Breast epithelium (tissue), 4 donors: Measurements from ENCODE around the gene KRT15. TPM values are rescaled to one million over a fixed set of nuclear protein-coding genes. Genes with fewer than 3 reads are reported as not detected.
A peak's percentile ranks its signal among the peaks of the same experiment; 100 is the strongest.

Experiments
- DNase-seq, 2 donors: peaks; one replicate each; pipeline ENCODE4 v3.0.0-alpha.2; 2019; ENCODE audit warnings: low spot score in 2 of 2
- H3K27ac ChIP-seq, 2 donors: fragments of 200-600 bp; sonication (generic) in 1 of 2; one replicate each; pipeline ENCODE4 v1.5.1; 2016 to 2019; ENCODE audit warnings: mild to moderate bottlenecking in 1 of 2
- H3K27me3 ChIP-seq, 2 donors: fragments of 200-600 bp; sonication (generic) in 1 of 2; one replicate each; pipeline versions ENCODE4 v1.5.1 to v1.6.0; 2017 to 2019; ENCODE audit warnings: control low read depth in 1 of 2, mild to moderate bottlenecking in 1 of 2
- H3K36me3 ChIP-seq: fragments of 200-600 bp; one replicate; pipeline ENCODE4 v1.5.1; 2019
- H3K4me1 ChIP-seq, 2 donors: fragments of 200-600 bp; sonication (generic); one replicate each; pipeline ENCODE4 v1.5.1; 2016 to 2019; ENCODE audit warnings: control low read depth in 1 of 2
- H3K4me3 ChIP-seq, 3 donors: fragments of 200-600 bp; sonication (generic); 1 replicate in 2 of 3; 2 replicates in 1 of 3; pipeline ENCODE4 v1.5.1; 2016 to 2019; ENCODE audit warnings: mild to moderate bottlenecking in 3 of 3, moderate library complexity in 2 of 3
- H3K9me3 ChIP-seq, 2 donors: fragments of 200-600 bp; sonication (generic) in 1 of 2; one replicate each; pipeline ENCODE4 v1.5.1; 2016 to 2019; ENCODE audit warnings: control low read depth in 1 of 2
- CTCF ChIP-seq, 3 donors: fragments of 450-650 bp; IDR thresholded peaks; one replicate each; pipeline ENCODE4 v1.5.1; 2016 to 2017; ENCODE audit warnings: antibody characterized with exemption in 3 of 3, mild to moderate bottlenecking in 3 of 3, moderate library complexity in 3 of 3
- POLR2A ChIP-seq: fragments of 450-650 bp; IDR thresholded peaks from one replicate; pipeline ENCODE4 v1.6.1; 2016; ENCODE audit warnings: antibody characterized with exemption, mild to moderate bottlenecking, moderate library complexity
- POLR2AphosphoS5 ChIP-seq, 3 donors: sonication (generic); formaldehyde crosslinking; IDR thresholded peaks; one replicate each; pipeline ENCODE4 v1.6.1; 2017; ENCODE audit warnings: antibody characterized with exemption in 3 of 3
- intact Hi-C: fragments of 100-400 bp; cut with DNase I; formaldehyde crosslinking; loops from one replicate; pipeline ENCODE4 v1.15.1; 2023; ENCODE audit warnings: low total_unique reads
- total RNA-seq, 3 donors: library from RNA; depleted of rRNA; stranded (reverse); fragments of >200 nt; gene quantifications; one replicate each; pipeline ENCODE4 v1.1.0, GENCODE V29; 2016

The KRT15 gene
- total RNA-seq, 3 donors from 2014 or later, result 0.80 to 2,244 (median 331) TPM

- peaks cover 5 to 7% of the 10 kb centered on the region in 2 donors for H3K9me3 ChIP-seq
- H3K4me3 ChIP-seq, result no peak overlapping the region
- intact Hi-C loops, result no loop called here
- TF ChIP-seq CTCF (IDR thresholded peaks at IDR 0.05) (no peak), POLR2A (no peak), POLR2AphosphoS5 (IDR thresholded peaks at IDR 0.05) (no peak)
- no peaks in the 10 kb centered on the region for H3K36me3 ChIP-seq
- no peak overlapping the region for H3K27ac ChIP-seq
- H3K4me1 ChIP-seq, result no peaks in the 10 kb centered on the region
- H3K27me3 ChIP-seq, result no peaks in the 10 kb centered on the region
- no peak for DNase-seq
Measured at GRCh38 chr17:41474863-41475262, 43.8 kb downstream of the KRT15 start.

- intact Hi-C loops, result no loop called here
- no peaks in the 10 kb centered on the region for H3K27me3 ChIP-seq
- peak overlapping the region in 1 of 2 donors; percentile 58 for H3K27ac ChIP-seq
- no peak overlapping the region for H3K4me3 ChIP-seq
- no peaks in the 10 kb centered on the region for H3K4me1 ChIP-seq
- H3K36me3 ChIP-seq, result no peaks in the 10 kb centered on the region
- no peak for DNase-seq
- TF ChIP-seq CTCF (IDR thresholded peaks at IDR 0.05), result no peak
- TF ChIP-seq POLR2AphosphoS5 (IDR thresholded peaks at IDR 0.05), result no peak
- no peak for TF ChIP-seq POLR2A
- H3K9me3 ChIP-seq, result peaks cover 5 to 7% of the 10 kb centered on the region in 2 donors
Measured at GRCh38 chr17:41468346-41468745, 50.3 kb downstream of the KRT15 start.

GRCh38 chr17:41467561-41467960, 51.1 kb downstream of the KRT15 start:
- H3K27ac ChIP-seq, result peak overlapping the region; percentile 52 to 58
- no peak for TF ChIP-seq POLR2AphosphoS5 (IDR thresholded peaks at IDR 0.05)
- no peak for TF ChIP-seq CTCF (IDR thresholded peaks at IDR 0.05)
- no peak for TF ChIP-seq POLR2A
- no peaks in the 10 kb centered on the region for H3K27me3 ChIP-seq
- H3K36me3 ChIP-seq, result no peaks in the 10 kb centered on the region
- peak in 1 of 2 donors; percentile 57 for DNase-seq
- no peak overlapping the region for H3K4me3 ChIP-seq
- H3K9me3 ChIP-seq, result peaks cover 5 to 7% of the 10 kb centered on the region in 2 donors
- H3K4me1 ChIP-seq, result no peaks in the 10 kb centered on the region
- intact Hi-C loops, result no loop called here

- Histone ChIP-seq H3K27ac (peak within 1 kb of the TSS; percentile 52 to 58), H3K4me3 (no peak within 1 kb of the TSS), H3K27me3 (no peaks in the 10 kb centered on the region), H3K9me3 (peaks cover 2 to 3% of the 10 kb centered on the region in 2 donors), H3K4me1 (no peaks in the 10 kb centered on the region), H3K36me3 (no peaks in the 10 kb centered on the region)
- intact Hi-C loops, result no loop called here
- TF ChIP-seq POLR2AphosphoS5 (IDR thresholded peaks at IDR 0.05) (no peak), CTCF (IDR thresholded peaks at IDR 0.05) (no peak), POLR2A (no peak)
- DNase-seq, result no peak
Measured at GRCh38 chr17:41466988-41467387, 51.7 kb downstream of the KRT15 start, which contains the start of gene KRT32. KRT32 (minus strand) TSS chr17:41467386; CDS start chr17:41467325, 61 bp downstream.

GRCh38 chr17:41464682-41465081, 54.0 kb downstream of the KRT15 start:
- Histone ChIP-seq H3K36me3 (no peaks in the 10 kb centered on the region), H3K27me3 (no peaks in the 10 kb centered on the region), H3K4me1 (no peaks in the 10 kb centered on the region), H3K27ac (peak overlapping the region; percentile 41 to 48), H3K9me3 (no peaks in the 10 kb centered on the region), H3K4me3 (no peak overlapping the region)
- intact Hi-C loops, result no loop called here
- TF ChIP-seq POLR2AphosphoS5 (IDR thresholded peaks at IDR 0.05), result peak in 1 of 3 donors; percentile 6
- no peak for TF ChIP-seq POLR2A
- TF ChIP-seq CTCF (IDR thresholded peaks at IDR 0.05), result no peak
- peak; percentile 69 to 88 for DNase-seq
